WTC11 (cell line): ENCODE results near the gene CREG2.

ENCODE experiments used
- CREM ChIP-seq: sonication (generic); formaldehyde crosslinking; IDR thresholded peaks from 2 replicates; pipeline ENCODE4 v1.8.1; 2022; ENCODE audit warnings: mild to moderate bottlenecking, missing genetic modification reagents, moderate library complexity
- ESRRA ChIP-seq: sonication (generic); formaldehyde crosslinking; IDR thresholded peaks from 2 replicates; pipeline ENCODE4 v1.8.1; 2022; ENCODE audit warnings: mild to moderate bottlenecking, missing genetic modification reagents, borderline replicate concordance
- SP1 ChIP-seq: sonication (generic); formaldehyde crosslinking; conservative IDR thresholded peaks from 2 replicates; pipeline ENCODE4 v1.8.1; 2022; ENCODE audit warnings: missing genetic modification reagents
- TP53 ChIP-seq: sonication (generic); formaldehyde crosslinking; IDR thresholded peaks from 2 replicates; pipeline ENCODE4 v1.8.1; 2023; ENCODE audit warnings: mild to moderate bottlenecking, missing genetic modification reagents
- ZNF263 ChIP-seq: sonication (generic); formaldehyde crosslinking; IDR thresholded peaks from 2 replicates; pipeline ENCODE4 v1.8.1; 2022; ENCODE audit warnings: low read depth, mild to moderate bottlenecking, moderate library complexity, missing genetic modification reagents
- TF ChIP-seq, protein P1 (sequence below): fragments of 200-600 bp; IDR thresholded peaks from 2 replicates; pipeline ENCODE4 v1.8.0; 2022; ENCODE audit warnings: antibody characterized with exemption
- TF ChIP-seq, protein P2 (sequence below): sonication (generic); formaldehyde crosslinking; IDR thresholded peaks from 2 replicates; pipeline ENCODE4 v1.8.0; 2022; ENCODE audit warnings: mild to moderate bottlenecking, missing genetic modification reagents
- TF ChIP-seq, protein P3 (sequence below): sonication (generic); formaldehyde crosslinking; IDR thresholded peaks from 2 replicates; pipeline ENCODE4 v1.8.1; 2022; ENCODE audit warnings: low read depth, mild to moderate bottlenecking, moderate library complexity, missing genetic modification reagents, borderline replicate concordance

DNA sequence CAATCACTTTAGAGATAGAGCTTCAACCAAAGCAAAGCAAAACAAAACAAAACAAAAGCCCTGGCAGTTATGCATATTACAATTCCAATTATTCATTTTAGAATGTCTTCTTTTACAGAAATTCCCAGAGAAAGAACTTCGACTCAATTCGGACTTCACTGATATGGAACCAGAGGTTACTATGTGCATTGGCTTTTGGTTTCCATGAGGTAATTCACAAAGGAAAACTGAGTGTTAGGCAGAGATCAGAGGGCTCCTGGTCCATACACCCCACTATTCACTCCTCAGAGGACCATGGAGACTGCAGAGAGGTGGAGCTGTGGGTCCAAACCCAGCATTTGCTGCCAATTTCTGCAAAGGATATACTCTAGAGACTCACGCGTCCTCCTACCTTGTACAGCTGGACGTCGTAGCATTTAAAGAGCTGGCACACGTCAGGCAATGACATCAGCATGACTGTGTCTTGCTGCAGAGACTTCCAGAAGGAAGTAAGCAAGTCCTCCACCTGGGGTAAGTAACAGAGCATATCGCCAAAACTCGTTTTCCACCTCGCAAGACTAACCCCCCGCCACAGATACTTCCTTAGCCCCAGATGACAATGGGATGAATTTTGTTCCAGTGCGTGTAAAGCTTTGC is 31.3 kb upstream of the CREG2 start:
- TF ChIP-seq, protein P1, sequence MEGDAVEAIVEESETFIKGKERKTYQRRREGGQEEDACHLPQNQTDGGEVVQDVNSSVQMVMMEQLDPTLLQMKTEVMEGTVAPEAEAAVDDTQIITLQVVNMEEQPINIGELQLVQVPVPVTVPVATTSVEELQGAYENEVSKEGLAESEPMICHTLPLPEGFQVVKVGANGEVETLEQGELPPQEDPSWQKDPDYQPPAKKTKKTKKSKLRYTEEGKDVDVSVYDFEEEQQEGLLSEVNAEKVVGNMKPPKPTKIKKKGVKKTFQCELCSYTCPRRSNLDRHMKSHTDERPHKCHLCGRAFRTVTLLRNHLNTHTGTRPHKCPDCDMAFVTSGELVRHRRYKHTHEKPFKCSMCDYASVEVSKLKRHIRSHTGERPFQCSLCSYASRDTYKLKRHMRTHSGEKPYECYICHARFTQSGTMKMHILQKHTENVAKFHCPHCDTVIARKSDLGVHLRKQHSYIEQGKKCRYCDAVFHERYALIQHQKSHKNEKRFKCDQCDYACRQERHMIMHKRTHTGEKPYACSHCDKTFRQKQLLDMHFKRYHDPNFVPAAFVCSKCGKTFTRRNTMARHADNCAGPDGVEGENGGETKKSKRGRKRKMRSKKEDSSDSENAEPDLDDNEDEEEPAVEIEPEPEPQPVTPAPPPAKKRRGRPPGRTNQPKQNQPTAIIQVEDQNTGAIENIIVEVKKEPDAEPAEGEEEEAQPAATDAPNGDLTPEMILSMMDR, result no peak
- TF ChIP-seq ESRRA (CRISPR knock-in tag) (no peak), TP53 (CRISPR knock-in tag) (no peak), CREM (CRISPR knock-in tag) (no peak), ZNF263 (CRISPR knock-in tag) (no peak), SP1 (CRISPR knock-in tag) (no peak)
- TF ChIP-seq, protein P2, sequence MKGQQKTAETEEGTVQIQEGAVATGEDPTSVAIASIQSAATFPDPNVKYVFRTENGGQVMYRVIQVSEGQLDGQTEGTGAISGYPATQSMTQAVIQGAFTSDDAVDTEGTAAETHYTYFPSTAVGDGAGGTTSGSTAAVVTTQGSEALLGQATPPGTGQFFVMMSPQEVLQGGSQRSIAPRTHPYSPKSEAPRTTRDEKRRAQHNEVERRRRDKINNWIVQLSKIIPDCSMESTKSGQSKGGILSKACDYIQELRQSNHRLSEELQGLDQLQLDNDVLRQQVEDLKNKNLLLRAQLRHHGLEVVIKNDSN, result no peak
- TF ChIP-seq, protein P3, sequence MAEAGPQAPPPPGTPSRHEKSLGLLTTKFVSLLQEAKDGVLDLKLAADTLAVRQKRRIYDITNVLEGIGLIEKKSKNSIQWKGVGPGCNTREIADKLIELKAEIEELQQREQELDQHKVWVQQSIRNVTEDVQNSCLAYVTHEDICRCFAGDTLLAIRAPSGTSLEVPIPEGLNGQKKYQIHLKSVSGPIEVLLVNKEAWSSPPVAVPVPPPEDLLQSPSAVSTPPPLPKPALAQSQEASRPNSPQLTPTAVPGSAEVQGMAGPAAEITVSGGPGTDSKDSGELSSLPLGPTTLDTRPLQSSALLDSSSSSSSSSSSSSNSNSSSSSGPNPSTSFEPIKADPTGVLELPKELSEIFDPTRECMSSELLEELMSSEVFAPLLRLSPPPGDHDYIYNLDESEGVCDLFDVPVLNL, result no peak
